Pancreas (tissue), 10 donors: ENCODE measurements around the gene EPB41. TPM values are rescaled to one million over a fixed set of nuclear protein-coding genes. Genes with fewer than 3 reads are reported as not detected.

Source experiments
- ATAC-seq, 4 donors: fragments of 200-7000 bp; cut with Tn5 transposase; one replicate each; pipeline versions ENCODE4 v1.8.0 to v1.9.1; 2020; ENCODE audit warnings: mild to moderate bottlenecking in 4 of 4, moderate library complexity in 4 of 4
- DNase-seq, 6 donors: peaks; one replicate each; pipeline ENCODE4 v3.0.0-alpha.2; 2020
- FAIRE-seq: peaks from 2 replicates; lab custom pipeline; 2012; peaks lifted over from hg19 to GRCh38; lab: Jason Lieb, UNC
- H3K27ac ChIP-seq, 4 donors: fragments of 200-600 bp; sonication (generic); 1 replicate in 3 of 4; 2 replicates in 1 of 4; pipeline versions ENCODE4 v1.5.0 to v1.8.0; 2020
- H3K27me3 ChIP-seq, 4 donors: fragments of 200-600 bp; one replicate each; pipeline ENCODE4 v1.8.0; 2021
- H3K36me3 ChIP-seq, 3 donors: fragments of 200-600 bp; sonication (generic) in 1 of 3; one replicate each; pipeline versions ENCODE4 v1.5.0 to v1.8.0; 2020 to 2021
- H3K4me1 ChIP-seq, 3 donors: fragments of 200-600 bp; one replicate each; pipeline ENCODE4 v1.8.0; 2021
- H3K4me3 ChIP-seq, 4 donors: fragments of 200-600 bp; sonication (generic) in 2 of 4; one replicate each; pipeline versions ENCODE4 v1.5.0 to v1.8.0; 2020 to 2021
- H3K9me3 ChIP-seq, 4 donors: fragments of 200-600 bp; one replicate each; pipeline ENCODE4 v1.8.0; 2021
- CTCF ChIP-seq, 4 donors: fragments of 200-600 bp; sonication (generic) in 3 of 4; IDR thresholded peaks; one replicate each; pipeline versions ENCODE4 v1.5.0 to v1.8.0; 2021; ENCODE audit warnings: antibody characterized with exemption in 4 of 4
- WGBS, 2 donors: extraction: QIAGEN DNeasy Blood & Tissue Kit; methylation state at CpG; one replicate each; pipeline ENCODE4 v1.1.7; 2013; 5-methylcytosine and 5-hydroxymethylcytosine counted together
- intact Hi-C, 3 donors: fragments of 100-400 bp; cut with DNase I; formaldehyde crosslinking; loops; one replicate each; pipeline versions ENCODE4 v1.11.1 to v1.14.2; 2022
- polyA plus RNA-seq, 2 donors: library from polyadenylated mRNA; stranded (reverse); fragments of 200-250 nt; gene quantifications; one replicate each; pipeline ENCODE4 v1.2.3, GENCODE V29; 2013
- total RNA-seq, 6 donors: library from RNA; stranded (reverse); fragmentation: NEBNext Ultra II Directional in 4 of 6; extraction: Animal tissue kit (Norgen Biotek cat#: 25700) in 4 of 6; gene quantifications; one replicate each; pipeline versions ENCODE4 v1.2.1 to v1.2.4, GENCODE V29; 2021 to 2023
- donor health status: healthy with polysubstance abuse.
- donor health status: DM: no; HTN: no; CAD: no; lungs with moderate emphysema.
- donor health status: DM: no; HTN: no; CAD: no.
- donor health status: control.
- donor health status: control.
- donor health status: Bipolar disorder and iron deficiency.
- donor health status: DM: yes; HTN: yes; CAD: no.
- donor health status: DM: no; HTN: no; CAD: no.
- donor health status: DM: no; HTN: no; CAD: no.
- donor health status: DM: yes; HTN: yes; CAD: no.

The EPB41 gene
- total and polyA plus RNA-seq, 8 donors: 9.1 to 39.8 (median 23.2) TPM

- intact Hi-C loops: no loop called here
- FAIRE-seq: no peak
- 16 to 22% methylated on average over 31 to 34 of the region's 34 CpGs for WGBS, 2 donors
- DNase-seq: peak; percentile 16 to 77 (median 43)
- TF ChIP-seq CTCF (IDR thresholded peaks at IDR 0.05): no peak
- Histone ChIP-seq H3K9me3 (no peaks in the 10 kb centered on the region), H3K4me3 (peak overlapping the region in 2 of 4 donors; percentile 54 to 71), H3K27me3 (peaks cover 0 to 8% (median 0%) of the 10 kb centered on the region in 4 donors), H3K36me3 (peaks cover 0 to 6% (median 0%) of the 10 kb centered on the region in 3 donors), H3K4me1 (peaks cover 0 to 14% (median 7%) of the 10 kb centered on the region in 3 donors), H3K27ac (peak overlapping the region in 2 of 4 donors; percentile 36 to 52)
- peak in 3 of 4 donors; percentile 24 to 43 (median 30) for ATAC-seq
Observed at GRCh38 chr1:29122682-29123052, 208.3 kb downstream of the EPB41 start.

- Histone ChIP-seq H3K36me3 (peaks cover 0 to 3% (median 0%) of the 10 kb centered on the region in 3 donors), H3K27me3 (peaks cover 0 to 8% (median 0%) of the 10 kb centered on the region in 4 donors), H3K4me1 (peaks cover 0 to 14% (median 7%) of the 10 kb centered on the region in 3 donors), H3K9me3 (no peaks in the 10 kb centered on the region), H3K27ac (peak overlapping the region in 2 of 4 donors; percentile 36 to 52), H3K4me3 (peak overlapping the region in 3 of 4 donors; percentile 42 to 71 (median 54))
- ATAC-seq: peak in 3 of 4 donors; percentile 6 to 10 (median 9)
- FAIRE-seq: no peak
- intact Hi-C loops: no loop called here
- WGBS, 2 donors: 11 to 14% methylated on average over 53 to 70 of the region's 70 CpGs
- TF ChIP-seq CTCF (IDR thresholded peaks at IDR 0.05): no peak
- peak in 4 of 6 donors; percentile 17 to 80 (median 51) for DNase-seq
Observed at GRCh38 chr1:29123053-29123886, 208.9 kb downstream of the EPB41 start.

GRCh38 chr1:29123887-29124365 lies 209.6 kb downstream of the EPB41 start, which contains the start of gene TMEM200B:
Gene TMEM200B, minus strand, starts transcription at chr1:29123903. Its CDS starts 2,075 bp downstream, at chr1:29121828.
- WGBS, 2 donors: 0 to 1% methylated on average over 37 to 46 of the region's 46 CpGs
- no peak for TF ChIP-seq CTCF (IDR thresholded peaks at IDR 0.05)
- FAIRE-seq: no peak
- peak; percentile 14 to 39 (median 22) for ATAC-seq
- intact Hi-C loops: no loop called here
- Histone ChIP-seq H3K36me3 (no peaks in the 10 kb centered on the region), H3K4me3 (peak within 1 kb of the TSS; percentile 42 to 71 (median 49)), H3K27ac (peak within 1 kb of the TSS in 3 of 4 donors; percentile 33 to 60 (median 59)), H3K27me3 (peaks cover 0 to 8% (median 0%) of the 10 kb centered on the region in 4 donors), H3K9me3 (no peaks in the 10 kb centered on the region), H3K4me1 (peaks cover 0 to 14% (median 7%) of the 10 kb centered on the region in 3 donors)
- peak in 1 of 6 donors; percentile 64 for DNase-seq

GRCh38 chr1:29124366-29125236 lies 210.2 kb downstream of the EPB41 start:
- intact Hi-C loops: no loop called here
- H3K4me1 ChIP-seq: peaks cover 0 to 14% (median 7%) of the 10 kb centered on the region in 3 donors
- ATAC-seq (peak; percentile 56 to 77 (median 68)), DNase-seq (peak; percentile 33 to 83 (median 60)), FAIRE-seq (no peak)
- 7 to 10% methylated on average over 61 to 85 of the region's 85 CpGs for WGBS, 2 donors
- no peaks in the 10 kb centered on the region for H3K9me3 ChIP-seq
- peaks cover 0 to 8% (median 0%) of the 10 kb centered on the region in 4 donors for H3K27me3 ChIP-seq
- peak overlapping the region; percentile 42 to 71 (median 49) for H3K4me3 ChIP-seq
- TF ChIP-seq CTCF (IDR thresholded peaks at IDR 0.05): peak in 3 of 4 donors; percentile 16 to 38 (median 28)
- H3K27ac ChIP-seq: peak overlapping the region in 3 of 4 donors; percentile 33 to 60 (median 59)
- H3K36me3 ChIP-seq: no peaks in the 10 kb centered on the region
